Fibroblast of peridontal ligament (primary cell): ENCODE data around the gene CCDC107.

Source experiments
- DNase-seq: peaks from one replicate; pipeline ENCODE4 v3.0.0-alpha.2; 2010; ENCODE audit errors: extremely low read depth

CCDC107 gene

DNA sequence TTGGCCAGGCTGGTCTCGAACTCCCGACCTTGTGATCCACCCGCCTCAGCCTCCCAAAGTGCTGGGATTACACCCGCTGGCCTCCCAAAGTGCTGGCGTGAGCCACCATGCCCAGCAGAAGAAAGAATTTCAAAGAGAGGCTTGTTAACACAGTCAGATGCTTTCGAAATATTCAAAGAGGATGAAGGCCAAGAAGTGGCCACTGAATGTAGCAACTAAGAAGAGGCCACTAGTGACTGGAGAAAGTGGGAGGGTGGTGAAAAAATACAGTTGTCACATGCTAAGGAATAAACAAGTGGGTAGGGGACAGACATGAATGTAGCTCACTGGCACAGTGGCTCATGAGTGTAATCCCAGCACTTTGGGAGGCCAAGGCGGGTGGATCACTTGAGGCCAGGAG lies 44.6 kb downstream of the CCDC107 start:
- no peak for DNase-seq

DNA sequence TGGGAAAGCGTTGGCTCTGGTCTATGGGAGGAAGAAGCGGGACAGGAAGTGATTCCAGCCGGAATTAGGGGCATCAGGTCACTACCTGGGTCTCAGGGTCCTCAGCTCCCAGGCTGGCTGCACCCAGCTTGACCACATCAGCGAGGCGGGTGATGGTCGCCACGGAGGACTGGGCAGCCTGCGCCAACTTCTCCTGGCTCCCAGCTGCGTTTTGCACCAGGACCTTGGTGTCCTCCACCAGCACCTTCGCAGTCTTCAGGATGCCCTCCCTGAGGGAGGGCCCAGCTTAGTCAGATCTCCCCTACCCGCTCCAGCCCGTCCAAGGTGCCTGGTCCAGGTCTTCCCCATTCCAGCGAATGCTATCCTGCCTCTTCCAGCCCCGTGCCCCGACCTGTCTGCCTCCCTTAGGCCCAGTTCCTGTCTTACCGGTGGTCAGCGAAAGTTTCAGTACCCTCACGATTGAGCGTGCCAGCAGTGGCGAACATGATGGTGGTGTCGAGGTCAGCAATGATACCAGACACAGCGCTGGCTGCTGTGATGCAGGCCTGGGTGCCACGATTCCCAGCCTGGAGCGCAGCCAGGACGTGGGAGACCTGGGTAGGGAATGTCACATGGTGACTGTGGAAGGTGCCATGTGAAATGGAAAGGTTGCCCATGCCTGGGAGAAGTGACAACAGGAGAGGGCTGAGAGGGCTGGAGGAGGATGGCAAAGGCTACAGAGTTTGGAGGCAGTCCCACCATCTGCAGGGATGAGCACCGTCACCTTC lies 46.0 kb downstream of the CCDC107 start:
- no peak for DNase-seq

DNA sequence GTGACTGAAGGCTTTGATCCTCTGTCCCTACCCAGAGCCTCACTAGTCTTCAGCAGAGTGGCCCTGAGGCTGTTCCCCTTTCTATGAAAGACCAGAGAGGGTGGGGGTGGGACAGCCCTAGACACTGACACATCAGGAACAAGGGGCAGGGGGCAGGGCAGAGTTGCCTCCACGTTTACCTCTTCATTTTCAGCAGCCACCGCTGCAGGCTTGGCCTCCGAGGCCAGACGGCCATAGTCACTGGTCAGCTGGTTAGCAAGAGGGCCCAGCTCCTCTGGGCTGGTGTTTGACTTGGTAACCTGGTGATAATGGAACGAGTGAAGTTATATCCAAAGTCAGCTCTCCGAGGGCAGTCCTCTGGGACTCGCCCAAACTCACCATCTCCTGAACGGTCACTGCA lies 47.3 kb downstream of the CCDC107 start:
- DNase-seq = no peak

DNA sequence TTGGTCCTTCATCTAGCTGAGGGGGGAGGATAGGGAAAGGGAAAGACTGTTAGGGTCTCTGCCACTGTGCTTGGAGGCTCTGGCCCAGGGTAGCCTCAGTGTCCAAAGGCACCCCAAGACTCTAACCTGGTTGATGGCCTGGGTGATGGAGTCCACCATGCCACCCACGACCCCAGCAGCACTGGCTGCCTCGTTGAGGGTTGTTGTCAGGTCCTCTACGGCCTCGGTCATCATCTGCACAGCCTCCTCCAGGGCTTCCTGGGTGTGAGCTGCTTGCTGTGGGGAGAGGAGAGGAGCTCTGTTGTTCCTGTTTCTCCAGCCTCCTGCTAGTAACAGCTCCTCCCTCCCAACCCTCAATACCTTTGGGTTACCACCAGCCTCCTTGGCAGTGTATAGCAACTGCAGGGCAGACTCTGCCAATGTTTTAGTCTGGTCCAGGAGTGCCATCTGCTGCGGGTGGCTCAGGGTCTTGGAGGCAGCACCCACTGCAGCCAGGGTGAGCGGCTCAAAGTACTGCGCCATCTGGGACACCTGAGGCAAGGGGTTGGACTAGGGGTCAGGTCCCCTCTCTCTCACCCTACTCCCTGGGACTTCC lies 47.8 kb downstream of the CCDC107 start:
- no peak for DNase-seq

DNA sequence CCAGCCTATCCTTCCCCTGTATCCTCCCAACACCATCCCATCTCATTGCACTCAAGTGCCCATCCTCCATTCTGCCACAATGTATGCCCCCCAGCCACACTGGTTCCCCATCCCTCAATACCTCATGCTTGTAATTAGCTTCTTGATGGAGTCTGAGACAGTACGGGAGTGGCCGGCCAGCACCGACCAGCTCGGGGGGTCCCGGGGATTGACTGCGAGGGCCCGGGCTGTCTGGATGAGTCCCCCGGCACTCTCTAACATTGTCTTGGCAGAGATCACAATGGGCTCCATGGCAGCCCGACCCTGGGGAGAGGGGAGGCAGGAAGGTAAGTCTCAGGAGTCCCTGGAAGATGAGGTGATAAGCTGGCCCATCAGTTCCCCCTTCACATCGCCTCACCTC lies 48.9 kb downstream of the CCDC107 start:
- DNase-seq = no peak

DNA sequence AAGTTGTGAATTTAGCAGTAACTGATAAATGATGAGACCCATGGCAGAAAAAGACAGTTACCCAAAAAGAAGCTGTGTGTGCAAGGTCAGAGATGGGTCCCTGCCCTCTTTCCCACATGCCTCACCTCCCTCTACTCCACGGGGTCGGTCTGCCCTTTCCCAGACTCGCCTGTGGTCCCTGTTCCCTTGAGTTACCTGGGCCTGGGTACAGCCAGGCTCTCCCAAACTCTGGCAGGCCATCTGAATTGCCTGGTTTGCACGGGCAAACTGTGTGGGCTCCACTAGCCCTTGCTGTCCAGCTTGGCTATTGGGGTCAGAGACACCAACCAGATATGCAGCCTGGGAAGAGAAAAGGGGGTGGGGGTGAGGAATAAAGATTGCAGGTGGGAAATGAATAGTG lies 50.1 kb downstream of the CCDC107 start:
- DNase-seq = no peak

DNA sequence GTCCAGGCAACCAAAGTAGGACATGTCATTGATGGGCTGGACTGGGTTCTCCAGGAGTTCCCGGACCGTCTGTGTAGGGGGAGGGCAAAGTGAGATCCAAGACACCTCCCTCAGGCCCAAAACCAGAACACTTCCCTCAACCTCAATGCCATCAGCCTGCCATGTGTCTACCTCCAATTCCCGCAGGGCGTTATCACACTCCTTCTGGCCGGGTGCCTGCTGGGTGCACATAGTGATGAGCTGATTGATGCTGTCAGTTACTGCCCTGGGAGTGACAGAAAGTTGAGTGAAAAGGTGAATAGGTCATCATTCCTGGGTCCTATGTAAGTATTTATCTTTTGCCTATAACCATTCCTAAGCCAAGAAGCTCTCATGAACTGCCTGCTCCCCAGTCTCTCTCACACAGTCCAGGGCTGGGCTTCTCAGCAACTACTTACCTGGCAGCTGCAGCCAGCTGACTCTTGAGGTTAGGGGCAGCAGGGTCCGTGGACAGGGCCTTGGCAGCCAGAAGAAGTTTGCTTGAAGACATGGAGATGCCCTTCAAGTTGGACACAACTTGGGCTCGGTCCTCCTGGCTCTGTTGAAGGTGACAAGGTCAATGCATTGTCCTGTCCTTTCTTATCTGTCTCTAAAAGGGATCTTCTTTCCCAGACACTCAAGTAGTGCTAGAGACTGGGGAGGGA lies 52.9 kb downstream of the CCDC107 start:
- DNase-seq = no peak
